ENCODE data around the gene LMX1A. TPM values are rescaled to one million over a fixed set of nuclear protein-coding genes. Genes with fewer than 3 reads are reported as not detected.

Gene LMX1A
- total and polyA plus RNA-seq, 9 of the 15 experiments (the other 6 are each of a cell fraction or from before 2014, with no cell fraction given) = not detected

DNA sequence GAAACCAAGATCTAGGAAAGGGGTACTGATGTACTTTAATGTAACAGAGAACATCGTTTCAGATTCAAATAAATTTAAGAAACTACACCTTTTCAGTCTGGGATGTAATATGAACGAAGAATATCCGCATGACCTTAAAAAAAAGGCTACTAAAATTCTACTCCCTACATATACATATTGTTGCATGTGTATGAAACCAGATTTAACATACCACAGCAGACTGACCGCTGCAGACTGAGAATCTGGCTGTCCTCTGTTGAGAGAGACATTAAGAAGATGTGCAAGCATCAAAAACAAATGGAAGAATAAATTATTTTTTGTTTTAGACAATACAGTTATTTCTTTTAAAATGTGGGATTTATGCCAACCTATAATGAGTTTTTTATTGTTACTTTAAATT, 166.6 kb downstream of the LMX1A start:
- Histone ChIP-seq H2AFZ (ENCODE audit: low read depth, low read length) (no peak overlapping the region), H3K27me3 (ENCODE audit: control insufficient read depth in 2 of 2, insufficient read depth in 2 of 2, low read length in 2 of 2) (no peaks in the 10 kb centered on the region), H3K4me3 (no peak overlapping the region), H4K20me1 (replicated peaks; ENCODE audit: control insufficient read depth, insufficient read depth, low read length) (no peaks in the 10 kb centered on the region), H3K9ac (ENCODE audit: insufficient read depth in 1 of 2, low read depth in 2 of 2, low read length in 2 of 2) (no peak overlapping the region), H3K9me1 (ENCODE audit: control insufficient read depth, insufficient read depth, low read length) (no peaks in the 10 kb centered on the region), H3K4me1 (replicated peaks in 1 of 2; ENCODE audit: control insufficient read depth in 2 of 2, insufficient read depth in 2 of 2, low read length in 2 of 2) (no peaks in the 10 kb centered on the region), H3K79me2 (ENCODE audit: control insufficient read depth, insufficient read depth, low read length) (no peaks in the 10 kb centered on the region), H3K4me2 (ENCODE audit: insufficient read depth, low read length) (no peak overlapping the region), H3K36me3 (ENCODE audit: control insufficient read depth, insufficient read depth, low read length) (no peaks in the 10 kb centered on the region), H3K9me3 (replicated peaks; ENCODE audit: control insufficient read depth, insufficient read depth, low read depth, low read length) (no peaks in the 10 kb centered on the region), H3K27ac (ENCODE audit: extremely low read depth, low read depth, low read length) (no peak overlapping the region)
- no TSS peak for BruUV-seq (replicated peaks)
- FAIRE-seq = no peak
- TF ChIP-seq XRCC3 (IDR thresholded peaks at IDR 0.05) (no peak), SLC30A9 (CRISPR knock-in tag; IDR thresholded peaks at IDR 0.05) (no peak), SMAD4 (CRISPR knock-in tag; conservative IDR thresholded peaks at IDR 0.05) (no peak)
- TF ChIP-seq, protein P1, sequence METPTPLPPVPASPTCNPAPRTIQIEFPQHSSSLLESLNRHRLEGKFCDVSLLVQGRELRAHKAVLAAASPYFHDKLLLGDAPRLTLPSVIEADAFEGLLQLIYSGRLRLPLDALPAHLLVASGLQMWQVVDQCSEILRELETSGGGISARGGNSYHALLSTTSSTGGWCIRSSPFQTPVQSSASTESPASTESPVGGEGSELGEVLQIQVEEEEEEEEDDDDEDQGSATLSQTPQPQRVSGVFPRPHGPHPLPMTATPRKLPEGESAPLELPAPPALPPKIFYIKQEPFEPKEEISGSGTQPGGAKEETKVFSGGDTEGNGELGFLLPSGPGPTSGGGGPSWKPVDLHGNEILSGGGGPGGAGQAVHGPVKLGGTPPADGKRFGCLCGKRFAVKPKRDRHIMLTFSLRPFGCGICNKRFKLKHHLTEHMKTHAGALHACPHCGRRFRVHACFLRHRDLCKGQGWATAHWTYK (CRISPR knock-in tag; IDR thresholded peaks at IDR 0.05) = no peak
- ATAC-seq = no peak
- intact Hi-C loops (cut with micrococcal nuclease) (no loop called here), in situ Hi-C loops (cut with MboI) (no loop called here)
- 2% methylated on average over 4 of the region's 4 CpGs for WGBS (ENCODE audit: insufficient coverage, low coverage, missing lambda C conversion rate)
- CTCF ChIA-PET (ENCODE audit: low intra/inter-chr PET ratio) = no interaction called here
- no peak for DNase-seq (ENCODE audit: extremely low read depth in 1 of 4, low spot score in 3 of 4)
- POLR2A ChIA-PET = no interaction called here

DNA sequence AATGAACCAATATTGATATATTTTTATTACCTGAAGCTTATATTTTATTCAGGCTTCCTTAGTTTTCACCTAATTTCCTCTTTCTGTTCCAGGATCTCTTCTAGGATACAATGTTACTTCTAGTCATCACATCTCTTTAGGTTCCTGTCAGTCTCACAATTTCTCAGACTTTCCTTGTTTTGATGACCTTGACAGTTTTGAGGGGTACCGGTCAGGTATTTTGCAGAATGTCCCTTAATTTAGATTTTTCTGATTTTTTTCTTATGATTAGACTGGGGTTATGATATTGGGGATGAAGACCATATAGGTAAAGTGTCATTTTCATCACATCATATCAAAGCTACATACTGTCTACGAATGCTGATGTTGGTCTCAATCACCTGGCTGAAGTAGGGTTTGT, 167.5 kb downstream of the LMX1A start:
- FAIRE-seq (no peak), ATAC-seq (no peak), DNase-seq (ENCODE audit: extremely low read depth in 1 of 4, low spot score in 3 of 4) (no peak)
- Histone ChIP-seq H3K4me1 (replicated peaks in 1 of 2; ENCODE audit: control insufficient read depth in 2 of 2, insufficient read depth in 2 of 2, low read length in 2 of 2) (no peaks in the 10 kb centered on the region), H3K36me3 (ENCODE audit: control insufficient read depth, insufficient read depth, low read length) (no peaks in the 10 kb centered on the region), H3K9me3 (replicated peaks; ENCODE audit: control insufficient read depth, insufficient read depth, low read depth, low read length) (no peaks in the 10 kb centered on the region), H4K20me1 (replicated peaks; ENCODE audit: control insufficient read depth, insufficient read depth, low read length) (no peaks in the 10 kb centered on the region), H3K4me3 (no peak overlapping the region), H3K27ac (ENCODE audit: extremely low read depth, low read depth, low read length) (no peak overlapping the region), H2AFZ (ENCODE audit: low read depth, low read length) (no peak overlapping the region), H3K27me3 (ENCODE audit: control insufficient read depth in 2 of 2, insufficient read depth in 2 of 2, low read length in 2 of 2) (no peaks in the 10 kb centered on the region), H3K79me2 (ENCODE audit: control insufficient read depth, insufficient read depth, low read length) (no peaks in the 10 kb centered on the region), H3K9ac (ENCODE audit: insufficient read depth in 1 of 2, low read depth in 2 of 2, low read length in 2 of 2) (no peak overlapping the region), H3K9me1 (ENCODE audit: control insufficient read depth, insufficient read depth, low read length) (no peaks in the 10 kb centered on the region), H3K4me2 (ENCODE audit: insufficient read depth, low read length) (no peak overlapping the region)
- BruUV-seq (replicated peaks) = no TSS peak
- ChIA-PET CTCF (ENCODE audit: low intra/inter-chr PET ratio) (no interaction called here), POLR2A (no interaction called here)
- WGBS (ENCODE audit: insufficient coverage, low coverage, missing lambda C conversion rate) = 3% methylated on average over 2 of the region's 2 CpGs
- intact Hi-C loops (cut with micrococcal nuclease) = no loop called here
- in situ Hi-C loops (cut with MboI) = no loop called here
- TF ChIP-seq ZNF316 (IDR thresholded peaks at IDR 0.05) (peak; percentile 44; the same call in 1 of the 2 replicates), EP400 (IDR thresholded peaks at IDR 0.05) (no peak), SUPT5H (IDR thresholded peaks at IDR 0.05) (no peak), MCM3 (IDR thresholded peaks at IDR 0.05) (no peak), C11orf30 (IDR thresholded peaks at IDR 0.05; ENCODE audit: low read depth) (0 out of 2 replicates have a peak, but pooled peaks have one; percentile 6), ETS2 (tag; IDR thresholded peaks at IDR 0.05; ENCODE audit: borderline replicate concordance, poor library complexity, severe bottlenecking) (no peak)
- TF ChIP-seq, protein P2, sequence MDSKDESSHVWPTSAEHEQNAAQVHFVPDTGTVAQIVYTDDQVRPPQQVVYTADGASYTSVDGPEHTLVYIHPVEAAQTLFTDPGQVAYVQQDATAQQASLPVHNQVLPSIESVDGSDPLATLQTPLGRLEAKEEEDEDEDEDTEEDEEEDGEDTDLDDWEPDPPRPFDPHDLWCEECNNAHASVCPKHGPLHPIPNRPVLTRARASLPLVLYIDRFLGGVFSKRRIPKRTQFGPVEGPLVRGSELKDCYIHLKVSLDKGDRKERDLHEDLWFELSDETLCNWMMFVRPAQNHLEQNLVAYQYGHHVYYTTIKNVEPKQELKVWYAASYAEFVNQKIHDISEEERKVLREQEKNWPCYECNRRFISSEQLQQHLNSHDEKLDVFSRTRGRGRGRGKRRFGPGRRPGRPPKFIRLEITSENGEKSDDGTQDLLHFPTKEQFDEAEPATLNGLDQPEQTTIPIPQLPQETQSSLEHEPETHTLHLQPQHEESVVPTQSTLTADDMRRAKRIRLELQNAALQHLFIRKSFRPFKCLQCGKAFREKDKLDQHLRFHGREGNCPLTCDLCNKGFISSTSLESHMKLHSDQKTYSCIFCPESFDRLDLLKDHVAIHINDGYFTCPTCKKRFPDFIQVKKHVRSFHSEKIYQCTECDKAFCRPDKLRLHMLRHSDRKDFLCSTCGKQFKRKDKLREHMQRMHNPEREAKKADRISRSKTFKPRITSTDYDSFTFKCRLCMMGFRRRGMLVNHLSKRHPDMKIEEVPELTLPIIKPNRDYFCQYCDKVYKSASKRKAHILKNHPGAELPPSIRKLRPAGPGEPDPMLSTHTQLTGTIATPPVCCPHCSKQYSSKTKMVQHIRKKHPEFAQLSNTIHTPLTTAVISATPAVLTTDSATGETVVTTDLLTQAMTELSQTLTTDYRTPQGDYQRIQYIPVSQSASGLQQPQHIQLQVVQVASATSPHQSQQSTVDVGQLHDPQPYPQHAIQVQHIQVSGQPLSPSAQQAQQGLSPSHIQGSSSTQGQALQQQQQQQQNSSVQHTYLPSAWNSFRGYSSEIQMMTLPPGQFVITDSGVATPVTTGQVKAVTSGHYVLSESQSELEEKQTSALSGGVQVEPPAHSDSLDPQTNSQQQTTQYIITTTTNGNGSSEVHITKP (IDR thresholded peaks at IDR 0.05; ENCODE audit: partially characterized antibody) = no peak
- TF ChIP-seq, protein P3, sequence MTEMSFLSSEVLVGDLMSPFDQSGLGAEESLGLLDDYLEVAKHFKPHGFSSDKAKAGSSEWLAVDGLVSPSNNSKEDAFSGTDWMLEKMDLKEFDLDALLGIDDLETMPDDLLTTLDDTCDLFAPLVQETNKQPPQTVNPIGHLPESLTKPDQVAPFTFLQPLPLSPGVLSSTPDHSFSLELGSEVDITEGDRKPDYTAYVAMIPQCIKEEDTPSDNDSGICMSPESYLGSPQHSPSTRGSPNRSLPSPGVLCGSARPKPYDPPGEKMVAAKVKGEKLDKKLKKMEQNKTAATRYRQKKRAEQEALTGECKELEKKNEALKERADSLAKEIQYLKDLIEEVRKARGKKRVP (CRISPR knock-in tag; IDR thresholded peaks at IDR 0.05) = no peak
